Naive thymus-derived CD4-positive, alpha-beta T cell (primary cell): ENCODE data around the gene SYT9. TPM values are rescaled to one million over a fixed set of nuclear protein-coding genes. Genes with fewer than 3 reads are reported as not detected.

Experiments used
- ATAC-seq: fragments of 150-1000 bp; cut with Tn5 transposase; 2 replicates; pipeline ENCODE4 v1.10.0; 2021; ENCODE audit warnings: mild to moderate bottlenecking, moderate library complexity
- CTCF ChIA-PET: fragments of 350-600 bp; sonication (Branson Sonifier 250); formaldehyde crosslinking; loops from one replicate; lab custom pipeline; 2021; ENCODE audit warnings: antibody characterized with exemption; lab: Charles Lee
- POLR2A ChIA-PET: fragments of 350-600 bp; sonication (Branson Sonifier 250); formaldehyde crosslinking; loops from one replicate; lab custom pipeline; 2021; ENCODE audit warnings: antibody characterized with exemption, inconsistent platforms; lab: Charles Lee
- DNase-seq, 9 donors: peaks; one replicate each; pipeline versions ENCODE4 v3.0.0 to v3.0.0-alpha.2; 2020 to 2022; ENCODE audit warnings: mixed read lengths in 1 of 9
- H3K27ac ChIP-seq: one replicate; pipeline ENCODE4 v1.7.0; 2013; ENCODE audit warnings: mild to moderate bottlenecking, low read depth, low read length, moderate library complexity
- H3K27me3 ChIP-seq, 2 donors: one replicate each; pipeline ENCODE4 v1.7.0; 2013; ENCODE audit warnings: low read length in 2 of 2, mild to moderate bottlenecking in 2 of 2, moderate library complexity in 2 of 2; ENCODE audit not compliant: control insufficient read depth in 2 of 2, insufficient read depth in 2 of 2
- H3K36me3 ChIP-seq, 3 experiments: 1 replicate in 2 of 3; 2 replicates in 1 of 3; pipeline ENCODE4 v1.7.0; 2013; ENCODE audit warnings: low read length in 3 of 3, mild to moderate bottlenecking in 3 of 3, moderate library complexity in 1 of 3; ENCODE audit not compliant: insufficient read depth in 3 of 3, control insufficient read depth in 2 of 3
- H3K4me1 ChIP-seq, 2 donors: one replicate each; pipeline ENCODE4 v1.7.0; 2013; ENCODE audit warnings: low read length in 2 of 2, mild to moderate bottlenecking in 2 of 2, moderate library complexity in 1 of 2; ENCODE audit not compliant: control insufficient read depth in 2 of 2, insufficient read depth in 2 of 2
- H3K4me3 ChIP-seq: 2 replicates; pipeline ENCODE4 v1.7.0; 2013; ENCODE audit warnings: mild to moderate bottlenecking, low read length
- H3K9me3 ChIP-seq, 3 experiments: 1 replicate in 2 of 3; 2 replicates in 1 of 3; pipeline ENCODE4 v1.7.0; 2013; ENCODE audit warnings: low read length in 3 of 3; ENCODE audit not compliant: control insufficient read depth in 2 of 3
- H3K27ac Mint-ChIP-seq, 9 donors: one replicate each; pipeline ENCODE4 v1.8.0; 2020 to 2022; ENCODE audit warnings: mixed read lengths in 9 of 9, mild to moderate bottlenecking in 8 of 9, moderate library complexity in 5 of 9, inconsistent platforms in 2 of 9
- H3K27me3 Mint-ChIP-seq, 5 donors: one replicate each; pipeline ENCODE4 v1.8.0; 2021 to 2022; ENCODE audit warnings: mixed read lengths in 5 of 5, mild to moderate bottlenecking in 1 of 5
- H3K36me3 Mint-ChIP-seq, 5 donors: one replicate each; pipeline ENCODE4 v1.8.0; 2020 to 2022; ENCODE audit warnings: mixed read lengths in 5 of 5, mild to moderate bottlenecking in 3 of 5, inconsistent platforms in 1 of 5
- H3K4me1 Mint-ChIP-seq, 7 donors: one replicate each; pipeline ENCODE4 v1.8.0; 2020 to 2022; ENCODE audit warnings: mixed read lengths in 7 of 7, mild to moderate bottlenecking in 3 of 7, inconsistent platforms in 1 of 7
- H3K4me3 Mint-ChIP-seq, 10 donors: one replicate each; pipeline ENCODE4 v1.8.0; 2020 to 2022; ENCODE audit warnings: mild to moderate bottlenecking in 10 of 10, mixed read lengths in 10 of 10, moderate library complexity in 6 of 10, inconsistent platforms in 2 of 10
- H3K9me3 Mint-ChIP-seq, 11 donors: one replicate each; pipeline ENCODE4 v1.8.0; 2020 to 2022; ENCODE audit warnings: mixed read lengths in 11 of 11, mild to moderate bottlenecking in 4 of 11, inconsistent platforms in 1 of 11, moderate library complexity in 1 of 11
- intact Hi-C, 2 donors: fragments of 100-400 bp; cut with micrococcal nuclease; formaldehyde crosslinking; loops; one replicate each; pipeline ENCODE4 v1.15.1; 2023
- polyA plus RNA-seq, 2 donors: library from polyadenylated mRNA; unstranded; fragments of 300-500 nt; fragmentation: Illumina TruSeq; gene quantifications; one replicate each; pipeline ENCODE4 v1.2.3, GENCODE V29; 2021
- total RNA-seq, 6 experiments: library from RNA in 5 of 6; stranded (reverse) in 5 of 6; gene quantifications; 1 replicate in 5 of 6; 2 replicates in 1 of 6; pipeline ENCODE4 v1.2.3 and lab custom pipeline; 2021 to 2026

SYT9 gene
- total and polyA plus RNA-seq, 7 experiments from 2014 or later = 0.06 to 0.10 TPM; not detected in 5

DNA sequence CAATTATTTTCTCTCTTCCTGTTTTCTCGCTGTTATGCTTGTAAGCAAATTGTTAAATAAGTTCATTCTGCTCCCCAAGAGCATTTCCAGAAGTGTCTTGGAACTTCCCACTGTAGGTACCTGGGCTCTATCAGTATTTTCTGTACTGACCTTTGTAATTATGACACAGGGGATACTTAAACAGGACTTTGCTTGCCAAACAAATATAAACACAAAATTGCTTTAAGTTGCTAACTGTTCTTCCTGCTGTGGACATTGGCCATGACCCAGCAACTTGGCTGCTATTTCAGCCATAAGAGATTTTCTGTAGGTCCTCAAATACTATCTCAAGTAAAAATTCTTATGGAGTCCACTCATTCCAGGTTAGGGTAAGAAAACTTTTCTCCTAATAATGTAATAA, 30.1 kb downstream of the SYT9 start:
- POLR2A ChIA-PET = no interaction called here
- Mint-ChIP-seq H3K4me3 (no peak overlapping the region), H3K27me3 (peaks cover 1 to 44% (median 19%) of the 10 kb centered on the region in 5 donors)

DNA sequence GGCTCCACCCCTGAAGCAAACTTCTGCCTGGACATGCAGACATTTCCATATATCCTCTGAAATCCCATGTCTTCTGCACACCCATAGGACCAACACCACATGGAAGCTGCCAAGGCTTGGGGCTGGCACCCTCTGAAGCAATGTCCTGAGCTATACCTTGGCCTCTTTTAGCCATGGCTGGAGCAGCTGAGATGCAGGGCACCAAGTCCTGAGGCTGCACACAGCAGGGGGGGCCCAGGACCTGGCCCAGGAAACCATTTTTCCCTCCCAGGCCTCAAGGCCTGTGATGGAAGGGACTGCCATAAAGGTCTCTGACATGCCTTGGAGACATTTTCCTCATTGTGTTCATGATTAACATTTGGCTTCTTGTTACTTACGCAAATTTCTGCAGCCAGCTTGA, 34.5 kb downstream of the SYT9 start:
- H3K36me3 ChIP-seq = no peaks in the 10 kb centered on the region
- no peak overlapping the region for H3K27ac Mint-ChIP-seq
- ChIA-PET POLR2A (no interaction called here), CTCF (no interaction called here)
- H3K4me1 ChIP-seq = no peaks in the 10 kb centered on the region
- DNase-seq (no peak), ATAC-seq (no peak)
- peaks cover 0 to 5% (median 0%) of the 10 kb centered on the region in 5 donors for H3K36me3 Mint-ChIP-seq
- no peak overlapping the region for H3K4me3 ChIP-seq
- intact Hi-C loops = no loop called here
- no peaks in the 10 kb centered on the region for H3K27me3 ChIP-seq
- peaks cover 0 to 27% (median 9%) of the 10 kb centered on the region in 11 donors for H3K9me3 Mint-ChIP-seq
- no peaks in the 10 kb centered on the region for H3K4me1 Mint-ChIP-seq
- H3K27ac ChIP-seq = no peak overlapping the region
- H3K27me3 Mint-ChIP-seq = peaks cover 0 to 41% (median 12%) of the 10 kb centered on the region in 5 donors
- no peak overlapping the region for H3K4me3 Mint-ChIP-seq
- no peaks in the 10 kb centered on the region for H3K9me3 ChIP-seq

More for the DNA sequence above, 30.1 kb downstream of the SYT9 start:
- CTCF ChIA-PET = interaction anchor here (0.5 kb wide), 1 partner anchor 414 kb away, joined by 3 read pairs; no protein-coding TSS in a partner anchor
- H3K27ac ChIP-seq = no peak overlapping the region
- ATAC-seq (no peak), DNase-seq (no peak)
- no peaks in the 10 kb centered on the region for H3K9me3 ChIP-seq
- Mint-ChIP-seq H3K9me3 (peaks cover 0 to 19% (median 6%) of the 10 kb centered on the region in 11 donors), H3K27ac (no peak overlapping the region), H3K4me1 (no peaks in the 10 kb centered on the region), H3K36me3 (peaks cover 0 to 4% (median 0%) of the 10 kb centered on the region in 5 donors)
- no peak overlapping the region for H3K4me3 ChIP-seq
- H3K4me1 ChIP-seq = no peaks in the 10 kb centered on the region
- no peaks in the 10 kb centered on the region for H3K36me3 ChIP-seq
- intact Hi-C loops = no loop called here
- H3K27me3 ChIP-seq = peaks cover 3 to 8% of the 10 kb centered on the region in 2 donors

DNA sequence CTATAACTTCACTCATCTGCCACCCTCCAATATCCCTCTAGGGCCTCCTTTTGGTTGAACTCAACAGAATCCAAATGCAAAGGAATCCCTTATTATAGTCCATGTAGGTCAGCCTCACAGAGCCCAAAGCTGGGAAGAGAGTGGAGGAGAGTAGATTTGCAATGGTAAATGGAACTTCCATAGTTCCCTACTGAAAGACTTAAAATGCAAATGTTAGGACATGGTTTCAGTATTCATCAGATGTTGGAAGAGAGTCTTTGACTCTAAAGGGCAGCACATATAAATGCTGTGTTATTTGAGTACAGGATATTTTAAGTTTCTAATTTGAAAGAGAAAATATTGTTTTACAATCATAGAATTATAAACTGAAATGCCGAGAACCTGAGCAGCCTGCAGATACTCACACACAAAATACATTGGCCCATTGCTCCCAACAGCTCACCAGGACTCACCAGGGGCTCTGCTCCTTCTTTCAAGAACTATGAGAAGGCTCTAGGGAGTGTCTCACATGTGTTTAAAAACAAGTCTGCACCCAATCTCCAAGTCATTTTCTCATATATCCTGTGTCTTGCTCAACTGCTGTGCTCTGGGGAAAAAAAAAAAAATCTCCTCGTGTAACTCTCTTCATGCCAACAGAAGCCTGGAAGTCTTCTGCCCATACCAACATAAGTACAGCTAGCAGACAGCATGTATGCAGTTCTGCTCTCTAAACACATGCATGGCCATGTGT, 39.6 kb downstream of the SYT9 start:
- CTCF ChIA-PET = interaction anchor here (0.7 kb wide), 1 partner anchor 1116 kb away, joined by 4 read pairs; no protein-coding TSS in a partner anchor

GRCh38 chr11:7292922-7293321, 41.2 kb downstream of the SYT9 start:
- Histone ChIP-seq H3K36me3 (no peaks in the 10 kb centered on the region), H3K9me3 (no peaks in the 10 kb centered on the region), H3K27ac (no peak overlapping the region), H3K4me3 (no peak overlapping the region), H3K4me1 (no peaks in the 10 kb centered on the region), H3K27me3 (no peaks in the 10 kb centered on the region)
- DNase-seq = no peak
- intact Hi-C loops = no loop called here
- ChIA-PET POLR2A (no interaction called here), CTCF (no interaction called here)
- Mint-ChIP-seq H3K36me3 (no peaks in the 10 kb centered on the region), H3K9me3 (peaks cover 0 to 8% (median 0%) of the 10 kb centered on the region in 11 donors), H3K4me1 (no peaks in the 10 kb centered on the region), H3K27me3 (peaks cover 0 to 23% (median 21%) of the 10 kb centered on the region in 5 donors), H3K27ac (no peak overlapping the region), H3K4me3 (no peak overlapping the region)
- no peak for ATAC-seq

More for the DNA sequence above, 39.6 kb downstream of the SYT9 start:
- DNase-seq (no peak), ATAC-seq (no peak)
- no peak overlapping the region for H3K4me3 ChIP-seq
- no peaks in the 10 kb centered on the region for H3K27me3 ChIP-seq
- no peak overlapping the region for H3K27ac Mint-ChIP-seq
- no peaks in the 10 kb centered on the region for H3K4me1 Mint-ChIP-seq
- H3K36me3 ChIP-seq = no peaks in the 10 kb centered on the region
- H3K9me3 ChIP-seq = no peaks in the 10 kb centered on the region
- H3K4me3 Mint-ChIP-seq = no peak overlapping the region
- H3K27ac ChIP-seq = no peak overlapping the region
- peaks cover 0 to 18% (median 8%) of the 10 kb centered on the region in 11 donors for H3K9me3 Mint-ChIP-seq
- POLR2A ChIA-PET = no interaction called here
- intact Hi-C loops = no loop called here
- peaks cover 0 to 5% (median 0%) of the 10 kb centered on the region in 5 donors for H3K36me3 Mint-ChIP-seq
- no peaks in the 10 kb centered on the region for H3K4me1 ChIP-seq
- peaks cover 0 to 36% (median 23%) of the 10 kb centered on the region in 5 donors for H3K27me3 Mint-ChIP-seq

GRCh38 chr11:7299393-7299792, 47.7 kb downstream of the SYT9 start:
- no peaks in the 10 kb centered on the region for H3K4me1 ChIP-seq
- ChIA-PET POLR2A (no interaction called here), CTCF (no interaction called here)
- no peak for ATAC-seq
- no peaks in the 10 kb centered on the region for H3K36me3 ChIP-seq
- no peak for DNase-seq
- H3K27me3 Mint-ChIP-seq = peaks cover 0 to 29% (median 20%) of the 10 kb centered on the region in 5 donors
- no peaks in the 10 kb centered on the region for H3K27me3 ChIP-seq
- intact Hi-C loops = no loop called here
- H3K36me3 Mint-ChIP-seq = no peaks in the 10 kb centered on the region
- no peak overlapping the region for H3K27ac Mint-ChIP-seq
- H3K4me3 ChIP-seq = no peak overlapping the region
- H3K4me1 Mint-ChIP-seq = no peaks in the 10 kb centered on the region
- no peaks in the 10 kb centered on the region for H3K9me3 ChIP-seq
- H3K9me3 Mint-ChIP-seq = peaks cover 0 to 8% (median 0%) of the 10 kb centered on the region in 11 donors
- H3K27ac ChIP-seq = no peak overlapping the region
- no peak overlapping the region for H3K4me3 Mint-ChIP-seq

GRCh38 chr11:7300281-7300680, 48.6 kb downstream of the SYT9 start:
- Histone ChIP-seq H3K27me3 (no peaks in the 10 kb centered on the region), H3K9me3 (no peaks in the 10 kb centered on the region), H3K4me3 (no peak overlapping the region), H3K27ac (no peak overlapping the region), H3K4me1 (no peaks in the 10 kb centered on the region), H3K36me3 (no peaks in the 10 kb centered on the region)
- Mint-ChIP-seq H3K36me3 (no peaks in the 10 kb centered on the region), H3K27ac (no peak overlapping the region), H3K9me3 (peaks cover 0 to 3% (median 0%) of the 10 kb centered on the region in 11 donors), H3K4me3 (no peak overlapping the region), H3K4me1 (no peaks in the 10 kb centered on the region), H3K27me3 (peaks cover 0 to 29% (median 20%) of the 10 kb centered on the region in 5 donors)
- no peak for DNase-seq
- no peak for ATAC-seq
- POLR2A ChIA-PET = no interaction called here
- intact Hi-C loops = no loop called here
- CTCF ChIA-PET = no interaction called here

GRCh38 chr11:7303146-7303545, 51.4 kb downstream of the SYT9 start:
- H3K9me3 ChIP-seq = no peaks in the 10 kb centered on the region
- ChIA-PET CTCF (no interaction called here), POLR2A (no interaction called here)
- ATAC-seq = no peak
- no peak for DNase-seq
- H3K27ac ChIP-seq = no peak overlapping the region
- Mint-ChIP-seq H3K36me3 (no peaks in the 10 kb centered on the region), H3K27me3 (peaks cover 0 to 31% (median 20%) of the 10 kb centered on the region in 5 donors), H3K9me3 (peaks cover 0 to 3% (median 0%) of the 10 kb centered on the region in 11 donors), H3K4me3 (no peak overlapping the region), H3K27ac (no peak overlapping the region), H3K4me1 (no peaks in the 10 kb centered on the region)
- no peaks in the 10 kb centered on the region for H3K27me3 ChIP-seq
- no peaks in the 10 kb centered on the region for H3K36me3 ChIP-seq
- intact Hi-C loops = no loop called here
- no peaks in the 10 kb centered on the region for H3K4me1 ChIP-seq
- H3K4me3 ChIP-seq = no peak overlapping the region
